A549 (cell line): Measurements from ENCODE around the gene ZNF697. TPM values are rescaled to one million over a fixed set of nuclear protein-coding genes. Genes with fewer than 3 reads are reported as not detected.

ENCODE experiments used
- ATAC-seq, 2 experiments: fragments of 200-7000 bp in 1 of 2; fragments of >200 bp in 1 of 2; cut with Nextera tagmentation in 1 of 2; cut with Tn5 transposase in 1 of 2; 3 replicates each; pipeline versions ENCODE4 v1.8.0 to v1.9.1; 2018 to 2020; ENCODE audit warnings: mild to moderate bottlenecking in 1 of 2, moderate library complexity in 1 of 2
- CTCF ChIA-PET: fragments of 300-600 bp; sonication (Branson Sonifier 250); formaldehyde crosslinking; extraction: SDS; loops from one replicate; lab custom pipeline; 2021; ENCODE audit warnings: antibody characterized with exemption, inconsistent platforms; lab: Yijun Ruan, JAX
- POLR2A ChIA-PET: fragments of 350-600 bp; formaldehyde crosslinking; extraction: SDS; loops from one replicate; lab custom pipeline; 2021; ENCODE audit warnings: antibody characterized with exemption, inconsistent platforms; lab: Yijun Ruan, JAX
- DNase-seq, 2 experiments: peaks; one replicate each; pipeline versions ENCODE4 v3.0.0 to v3.0.0-alpha.2; 2011 to 2016; ENCODE audit warnings: low read depth in 1 of 2, low spot score in 1 of 2
- FAIRE-seq: peaks from 2 replicates; lab custom pipeline; 2011; peaks lifted over from hg19 to GRCh38; lab: Jason Lieb, UNC
- H3K27ac ChIP-seq, 2 experiments: fragments of >200 bp; sonication (Bioruptor Twin); formaldehyde crosslinking; 3 replicates each; pipeline ENCODE4 v1.5.1; 2016 to 2017
- H3K4me1 ChIP-seq: fragments of >200 bp; sonication (Bioruptor Twin); formaldehyde crosslinking; 3 replicates; pipeline ENCODE4 v1.6.1; 2016
- H3K4me2 ChIP-seq: fragments of >200 bp; sonication (Bioruptor Twin); formaldehyde crosslinking; 3 replicates; pipeline ENCODE4 v1.6.1; 2016
- H3K4me3 ChIP-seq: fragments of >200 bp; sonication (Bioruptor Twin); formaldehyde crosslinking; 3 replicates; pipeline ENCODE4 v1.5.1; 2016
- H3K9me3 ChIP-seq: fragments of >200 bp; sonication (Bioruptor Twin); formaldehyde crosslinking; 3 replicates; pipeline ENCODE4 v1.6.1; 2016
- CBX2 ChIP-seq: fragments of 200-600 bp; sonication (generic); IDR thresholded peaks from 2 replicates; pipeline ENCODE4 v1.6.1; 2016; ENCODE audit warnings: low read depth, mild to moderate bottlenecking, borderline replicate concordance
- CEBPB ChIP-seq, 2 experiments: fragments of >200 bp in 1 of 2; sonication (Bioruptor Twin) in 1 of 2; formaldehyde crosslinking in 1 of 2; IDR thresholded peaks; 2 replicates each; pipeline ENCODE4 v1.6.1; 2012 to 2016
- CHD4 ChIP-seq: fragments of 200-600 bp; sonication (generic); IDR thresholded peaks from 2 replicates; pipeline ENCODE4 v1.6.1; 2016; ENCODE audit warnings: antibody characterized with exemption, mild to moderate bottlenecking, borderline replicate concordance
- EHMT2 ChIP-seq: fragments of 200-600 bp; sonication (generic); IDR thresholded peaks from 2 replicates; pipeline ENCODE4 v1.6.1; 2016; ENCODE audit warnings: antibody characterized with exemption, low read depth, mild to moderate bottlenecking, moderate library complexity
- FOSB ChIP-seq: fragments of 250-450 bp; sonication (Bioruptor Pico); IDR thresholded peaks from 2 replicates; pipeline ENCODE4 v1.5.0; 2020; ENCODE audit warnings: mild to moderate bottlenecking, moderate library complexity
- FOSL2 ChIP-seq, 2 experiments: fragments of 450-650 bp in 1 of 2; fragments of >200 bp in 1 of 2; sonication (Bioruptor Twin) in 1 of 2; formaldehyde crosslinking; IDR thresholded peaks; 2 replicates each; pipeline versions ENCODE4 v1.5.0 to v1.6.1; 2016 to 2020; ENCODE audit warnings: mild to moderate bottlenecking in 1 of 2, moderate library complexity in 1 of 2
- KDM5A ChIP-seq: fragments of 200-600 bp; sonication (generic); IDR thresholded peaks from 2 replicates; pipeline ENCODE4 v1.6.1; 2016; ENCODE audit warnings: antibody characterized with exemption, mild to moderate bottlenecking
- MYC ChIP-seq: IDR thresholded peaks from 2 replicates; pipeline ENCODE4 v1.6.1; 2012; ENCODE audit warnings: mild to moderate bottlenecking, inconsistent platforms, low read length, improper control_type of control experiment, borderline replicate concordance
- NFE2L2 ChIP-seq: fragments of 150-350 bp; conservative IDR thresholded peaks from 2 replicates; pipeline ENCODE4 v1.6.1; 2014; ENCODE audit warnings: low read length
- PBX3 ChIP-seq: IDR thresholded peaks from 2 replicates; pipeline ENCODE4 v1.6.1; 2012
- PHF8 ChIP-seq: fragments of 200-600 bp; sonication (generic); IDR thresholded peaks from 2 replicates; pipeline ENCODE4 v1.6.1; 2016; ENCODE audit warnings: low read depth, mild to moderate bottlenecking, antibody characterized with exemption, moderate library complexity, borderline replicate concordance
- RARB ChIP-seq: fragments of 250-450 bp; sonication (Bioruptor Pico); IDR thresholded peaks from 2 replicates; pipeline ENCODE4 v1.8.0; 2021; ENCODE audit warnings: mild to moderate bottlenecking, moderate library complexity
- RCOR1 ChIP-seq: fragments of 150-350 bp; IDR thresholded peaks from 2 replicates; pipeline ENCODE4 v1.6.1; 2014; ENCODE audit warnings: antibody characterized with exemption, low read length, low read depth
- RFX5 ChIP-seq: fragments of 450-650 bp; IDR thresholded peaks from 2 replicates; pipeline ENCODE4 v1.7.1; 2014; ENCODE audit warnings: antibody characterized with exemption, mild to moderate bottlenecking, moderate library complexity
- SMC3 ChIP-seq: fragments of >200 bp; sonication (Bioruptor Twin); formaldehyde crosslinking; IDR thresholded peaks from 3 replicates; pipeline ENCODE4 v1.6.1; 2018; ENCODE audit warnings: inconsistent platforms
- USF2 ChIP-seq: fragments of 450-650 bp; IDR thresholded peaks from 2 replicates; pipeline ENCODE4 v1.6.1; 2014; ENCODE audit warnings: antibody characterized with exemption
- ZFP36 ChIP-seq: fragments of 450-650 bp; IDR thresholded peaks from 2 replicates; pipeline ENCODE4 v1.6.1; 2014; ENCODE audit warnings: borderline replicate concordance; ENCODE audit not compliant: partially characterized antibody
- WGBS: methylation state at CpG from one replicate; pipeline ENCODE4 v1.1.6; 2017; ENCODE audit errors: missing lambda C conversion rate; 5-methylcytosine and 5-hydroxymethylcytosine counted together
- polyA plus RNA-seq, 4 experiments: library from polyadenylated mRNA; depleted of rRNA in 3 of 4; stranded (reverse); fragments of >200 nt; fragmentation: RNase III in 1 of 4; extraction: RNeasy Plus Mini Kit Qiagen cat#74134 plus additional on column Dnase treatment in 1 of 4; gene quantifications; 2 replicates in 3 of 4; 3 replicates in 1 of 4; pipeline ENCODE4 v1.2.3, GENCODE V29; 2011 to 2017
- TF ChIP-seq, protein P1 (sequence below): fragments of >200 bp; sonication (Bioruptor Twin); formaldehyde crosslinking; IDR thresholded peaks from 2 replicates; pipeline ENCODE4 v1.6.1; 2016
- TF ChIP-seq, protein P2 (sequence below): fragments of >200 bp; sonication (Bioruptor Twin); formaldehyde crosslinking; IDR thresholded peaks from 3 replicates; pipeline ENCODE4 v1.6.1; 2016
- TF ChIP-seq, protein P3 (sequence below): fragments of 150-350 bp; IDR thresholded peaks from 2 replicates; pipeline ENCODE4 v1.6.1; 2014; ENCODE audit warnings: low read depth, mild to moderate bottlenecking, low read length
- TF ChIP-seq, protein P4 (sequence below): IDR thresholded peaks from 2 replicates; pipeline ENCODE4 v1.6.1; 2012; ENCODE audit warnings: low read depth, borderline replicate concordance

ZNF697 gene
- polyA plus RNA-seq, 2 of the 4 experiments (the other 2 are of a cell fraction): 2.2 to 2.6 TPM

DNA sequence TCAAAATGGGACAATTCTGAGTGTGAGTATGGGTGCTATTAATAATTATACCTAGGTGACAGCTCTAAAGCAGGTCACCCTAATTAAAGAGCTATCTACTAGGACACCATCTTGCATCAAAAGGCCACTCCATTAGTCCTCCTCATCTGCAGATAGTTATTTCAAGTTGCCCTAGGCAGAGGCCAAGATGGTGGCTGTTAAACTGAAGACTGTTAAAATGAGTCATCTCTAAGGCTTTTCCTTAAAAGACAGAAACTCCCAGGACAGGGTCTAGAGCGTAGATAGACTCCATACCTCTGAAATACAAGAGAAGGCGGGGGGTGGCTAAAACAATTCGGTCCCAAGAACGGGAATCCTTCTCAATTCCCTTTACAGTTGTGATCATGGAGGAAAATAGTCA lies 4.5 kb upstream of the ZNF697 start:
- Histone ChIP-seq H3K9me3 (no peaks in the 10 kb centered on the region), H3K4me1 (0 out of 3 replicates have a peak, but pooled peaks cover 4% of the 10 kb centered on the region), H3K4me3 (no peak overlapping the region), H3K4me2 (no peak overlapping the region), H3K27ac (no peak overlapping the region)
- DNase-seq: no peak
- TF ChIP-seq SMC3 (no peak), PHF8 (no peak), FOSB (CRISPR knock-in tag) (no peak), CHD4 (no peak), NFE2L2 (no peak), MYC (no peak), USF2 (no peak), PBX3 (no peak), RCOR1 (no peak), RFX5 (no peak), RARB (CRISPR knock-in tag) (no peak), FOSL2 (IDR thresholded peaks at IDR 0.05) (no peak), FOSL2 (CRISPR knock-in tag; IDR thresholded peaks at IDR 0.05) (no peak)
- TF ChIP-seq, protein P1, sequence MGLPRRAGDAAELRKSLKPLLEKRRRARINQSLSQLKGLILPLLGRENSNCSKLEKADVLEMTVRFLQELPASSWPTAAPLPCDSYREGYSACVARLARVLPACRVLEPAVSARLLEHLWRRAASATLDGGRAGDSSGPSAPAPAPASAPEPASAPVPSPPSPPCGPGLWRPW: no peak
- TF ChIP-seq, protein P2, sequence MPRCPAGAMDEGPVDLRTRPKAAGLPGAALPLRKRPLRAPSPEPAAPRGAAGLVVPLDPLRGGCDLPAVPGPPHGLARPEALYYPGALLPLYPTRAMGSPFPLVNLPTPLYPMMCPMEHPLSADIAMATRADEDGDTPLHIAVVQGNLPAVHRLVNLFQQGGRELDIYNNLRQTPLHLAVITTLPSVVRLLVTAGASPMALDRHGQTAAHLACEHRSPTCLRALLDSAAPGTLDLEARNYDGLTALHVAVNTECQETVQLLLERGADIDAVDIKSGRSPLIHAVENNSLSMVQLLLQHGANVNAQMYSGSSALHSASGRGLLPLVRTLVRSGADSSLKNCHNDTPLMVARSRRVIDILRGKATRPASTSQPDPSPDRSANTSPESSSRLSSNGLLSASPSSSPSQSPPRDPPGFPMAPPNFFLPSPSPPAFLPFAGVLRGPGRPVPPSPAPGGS: no peak
- TF ChIP-seq, protein P3, sequence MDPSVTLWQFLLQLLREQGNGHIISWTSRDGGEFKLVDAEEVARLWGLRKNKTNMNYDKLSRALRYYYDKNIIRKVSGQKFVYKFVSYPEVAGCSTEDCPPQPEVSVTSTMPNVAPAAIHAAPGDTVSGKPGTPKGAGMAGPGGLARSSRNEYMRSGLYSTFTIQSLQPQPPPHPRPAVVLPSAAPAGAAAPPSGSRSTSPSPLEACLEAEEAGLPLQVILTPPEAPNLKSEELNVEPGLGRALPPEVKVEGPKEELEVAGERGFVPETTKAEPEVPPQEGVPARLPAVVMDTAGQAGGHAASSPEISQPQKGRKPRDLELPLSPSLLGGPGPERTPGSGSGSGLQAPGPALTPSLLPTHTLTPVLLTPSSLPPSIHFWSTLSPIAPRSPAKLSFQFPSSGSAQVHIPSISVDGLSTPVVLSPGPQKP: no peak
- TF ChIP-seq, protein P4, sequence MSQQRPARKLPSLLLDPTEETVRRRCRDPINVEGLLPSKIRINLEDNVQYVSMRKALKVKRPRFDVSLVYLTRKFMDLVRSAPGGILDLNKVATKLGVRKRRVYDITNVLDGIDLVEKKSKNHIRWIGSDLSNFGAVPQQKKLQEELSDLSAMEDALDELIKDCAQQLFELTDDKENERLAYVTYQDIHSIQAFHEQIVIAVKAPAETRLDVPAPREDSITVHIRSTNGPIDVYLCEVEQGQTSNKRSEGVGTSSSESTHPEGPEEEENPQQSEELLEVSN: no peak
- FAIRE-seq: no peak
- ChIA-PET POLR2A (no interaction called here), CTCF (interaction anchor here (1.0 to 6.6 kb wide), 3 partner anchors 24 to 38 kb away, joined by 3 to 42 read pairs (median 6); no protein-coding TSS in a partner anchor)
- WGBS: 40% methylated on average over 4 of the region's 4 CpGs
- no peak for ATAC-seq

DNA sequence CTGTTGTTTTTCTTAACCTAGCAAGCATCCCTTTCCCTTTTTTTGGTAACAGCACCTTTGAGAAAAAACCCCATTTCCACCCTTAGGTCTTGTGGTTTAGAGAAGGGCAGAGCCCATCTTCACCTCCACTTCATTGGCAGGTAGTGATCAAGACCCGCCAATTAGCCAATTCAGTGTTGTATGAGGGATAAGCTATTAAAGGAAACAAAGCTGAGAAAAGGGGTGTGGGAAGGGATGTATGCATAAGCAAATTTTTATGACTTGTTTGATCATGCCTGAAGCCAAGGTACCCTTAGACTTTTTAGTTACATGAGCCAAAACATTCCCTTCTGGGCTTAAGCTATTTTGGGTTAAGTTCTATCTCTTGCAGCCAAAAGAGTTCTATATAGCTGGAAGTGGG lies 3.6 kb upstream of the ZNF697 start:
- no peak for ATAC-seq
- CTCF ChIA-PET: interaction anchor here (1.0 to 6.6 kb wide), 2 partner anchors 25 to 37 kb away, joined by 3 to 42 read pairs; no protein-coding TSS in a partner anchor
- FAIRE-seq: no peak
- WGBS: 44% methylated on average over 1 of the region's 1 CpG
- no peaks in the 10 kb centered on the region for H3K9me3 ChIP-seq
- TF ChIP-seq KDM5A: no peak
- no peak for TF ChIP-seq RCOR1
- no peak for TF ChIP-seq CBX2
- no peak for TF ChIP-seq ZFP36
- TF ChIP-seq EHMT2: no peak
- TF ChIP-seq CEBPB (IDR thresholded peaks at IDR 0.05): no peak
- TF ChIP-seq, all 56 proteins: peak for 0
- Histone ChIP-seq H3K4me1 (peaks cover 9% of the 10 kb centered on the region; the same call in 2 of the 3 replicates), H3K4me2 (no peak overlapping the region), H3K27ac (no peak overlapping the region), H3K4me3 (no peak overlapping the region)
- POLR2A ChIA-PET: no interaction called here
- DNase-seq: no peak
